ENCODE measurements around the gene LINC01488.

Gene LINC01488

GRCh38 chr11:69482322-69482721 is 859 bp downstream of the LINC01488 start:
- DNase-seq, result no peak

- DNase-seq, result no peak
Measured at GRCh38 chr11:69483170-69483569, 1.7 kb downstream of the LINC01488 start.

GRCh38 chr11:69483691-69484426 is 2.4 kb downstream of the LINC01488 start:
- no peak for DNase-seq

- no peak for DNase-seq
Measured at GRCh38 chr11:69484427-69485259, 3.2 kb downstream of the LINC01488 start.

GRCh38 chr11:69485337-69486041 is 4.0 kb downstream of the LINC01488 start:
- DNase-seq, result no peak

- DNase-seq, result no peak
Measured at GRCh38 chr11:69486056-69486772, 4.8 kb downstream of the LINC01488 start.

GRCh38 chr11:69486773-69487291 is 5.4 kb downstream of the LINC01488 start:
- DNase-seq, result no peak

GRCh38 chr11:69487391-69487790 is 5.9 kb downstream of the LINC01488 start:
- no peak for DNase-seq

- no peak for DNase-seq
Measured at GRCh38 chr11:69487849-69488542, 6.5 kb downstream of the LINC01488 start.

- no peak for DNase-seq
Measured at GRCh38 chr11:69488543-69488940, 7.1 kb downstream of the LINC01488 start.

- DNase-seq, result no peak
Measured at GRCh38 chr11:69489031-69489745, 7.7 kb downstream of the LINC01488 start.

GRCh38 chr11:69489746-69490365 is 8.4 kb downstream of the LINC01488 start:
- no peak for DNase-seq

GRCh38 chr11:69490516-69490915 is 9.1 kb downstream of the LINC01488 start:
- DNase-seq, result no peak

GRCh38 chr11:69491071-69492031 is 9.9 kb downstream of the LINC01488 start:
- no peak for DNase-seq

- DNase-seq, result no peak
Measured at GRCh38 chr11:69492201-69492991, 10.9 kb downstream of the LINC01488 start.

GRCh38 chr11:69493931-69494821 is 12.7 kb downstream of the LINC01488 start:
- DNase-seq, result no peak

GRCh38 chr11:69494851-69495250 is 13.4 kb downstream of the LINC01488 start:
- no peak for DNase-seq

All from NCI-H1092 treated with DMSO at 0.1 percent for 48 hours (cell line).